GM18520 (cell line): Measurements from ENCODE around the gene APP.

ENCODE experiments used
- ATAC-seq: cut with Tn5 transposase; IDR thresholded peaks from one replicate; pipeline ENCODE4 v1.9.1; 2021; ENCODE audit not compliant: unreplicated experiment

Gene APP

DNA sequence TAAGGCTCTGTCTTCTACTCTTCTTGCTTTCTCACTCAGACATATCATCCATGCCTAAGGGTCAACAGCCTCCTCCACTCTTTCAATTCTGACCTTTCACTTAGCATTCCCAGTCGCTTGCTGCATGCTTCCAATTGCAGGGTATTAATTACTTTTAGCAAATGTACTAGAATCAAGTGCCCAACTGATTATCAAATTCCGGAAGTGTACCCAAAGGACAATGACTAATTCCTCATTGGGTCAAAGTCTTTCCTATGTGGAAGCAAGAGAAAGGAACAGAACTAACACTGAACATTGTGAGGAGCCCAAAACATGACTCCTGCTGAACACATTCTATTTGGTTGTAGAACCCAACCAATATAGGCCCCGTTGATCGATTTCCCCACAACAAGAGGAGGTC is 101.8 kb downstream of the APP start:
- ATAC-seq, result no peak

DNA sequence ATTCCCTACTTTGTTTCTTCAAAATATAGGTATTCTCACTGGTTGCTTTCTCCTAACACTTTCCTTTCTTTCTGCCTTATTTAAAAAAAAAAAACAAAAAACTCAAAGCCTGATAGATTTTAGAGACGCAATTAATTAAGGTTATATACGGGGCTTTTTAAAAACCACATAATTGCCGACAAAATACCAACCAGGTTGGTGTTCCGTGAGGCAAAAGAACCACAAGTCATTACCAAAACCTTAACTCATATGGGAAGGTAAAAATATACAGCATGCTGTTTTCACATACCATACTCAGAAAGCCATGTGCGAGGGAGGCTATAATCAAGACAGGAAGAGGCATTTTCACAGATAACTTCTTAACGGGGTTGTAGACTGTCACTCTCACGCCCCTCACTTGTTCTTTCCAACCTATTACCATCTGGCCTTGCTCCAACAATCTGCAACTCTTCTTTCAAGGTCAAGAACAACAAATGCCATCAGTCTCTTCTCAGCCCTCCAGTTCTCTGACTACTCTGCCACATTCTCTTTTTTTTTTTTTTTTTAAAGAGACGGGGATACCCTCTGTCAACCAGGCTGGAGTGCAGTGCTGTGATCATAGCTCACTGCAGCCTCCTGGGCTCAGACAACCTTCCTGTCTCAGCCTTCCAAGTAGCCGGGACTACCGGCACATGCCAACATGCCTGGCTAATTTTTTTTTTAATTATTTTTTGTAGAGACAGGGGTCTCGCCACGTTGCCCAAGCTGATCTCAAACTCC is 102.6 kb downstream of the APP start:
- ATAC-seq, result no peak

- ATAC-seq, result no peak
Observed at GRCh38 chr21:26064506-26064905, 106.1 kb downstream of the APP start.

DNA sequence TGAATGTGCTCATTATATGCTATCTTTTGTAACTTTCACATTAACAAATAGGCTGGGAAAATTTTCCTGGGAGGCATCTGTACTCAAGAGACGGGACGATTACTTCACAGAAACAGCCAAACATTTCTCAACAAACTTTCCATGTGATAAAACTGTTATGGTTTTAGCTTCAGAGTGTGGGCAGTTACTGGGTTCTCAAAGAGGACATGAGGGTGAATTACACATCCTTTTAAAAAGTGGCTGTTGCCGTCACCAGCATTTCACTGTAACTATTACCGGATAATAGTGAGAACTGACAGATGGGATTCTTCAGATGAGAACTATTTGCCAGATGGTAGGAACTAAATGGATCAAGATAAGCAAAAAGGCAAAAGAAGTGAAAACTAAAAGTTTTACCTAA is 109.1 kb downstream of the APP start:
- ATAC-seq, result no peak

- no peak for ATAC-seq
Observed at GRCh38 chr21:26060335-26061115, 110.0 kb downstream of the APP start.

DNA sequence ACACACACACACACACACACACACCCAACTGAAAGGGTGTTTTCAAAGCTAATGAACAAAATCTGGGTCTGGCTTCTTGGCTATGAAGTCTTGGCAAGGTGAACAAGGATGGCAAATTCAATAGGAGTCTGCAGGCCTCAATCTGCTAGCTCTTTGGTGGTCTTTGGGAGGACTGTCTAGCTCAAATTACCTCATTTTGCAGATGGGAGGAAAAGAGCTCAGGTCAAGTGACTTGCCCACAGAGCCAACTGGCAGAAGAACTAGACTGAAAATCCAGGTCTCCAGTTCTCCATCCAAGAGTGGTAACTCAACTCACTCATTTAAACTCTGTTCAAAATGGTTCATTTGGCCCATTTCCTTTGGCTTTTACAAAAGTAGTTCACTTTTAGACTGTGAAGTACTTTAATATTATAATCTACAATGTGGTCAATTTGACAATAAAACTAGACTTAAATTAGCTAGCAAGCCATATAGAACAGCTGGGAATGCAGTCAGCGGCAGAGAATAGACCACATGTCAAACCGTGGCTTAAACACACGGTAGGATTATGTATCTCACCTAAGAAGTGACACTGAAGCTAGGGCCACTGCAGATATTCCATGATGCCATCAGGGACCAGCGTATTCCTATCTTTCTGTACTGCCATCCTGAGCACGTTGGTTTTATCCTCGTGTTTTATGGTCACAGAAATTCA is 112.9 kb downstream of the APP start:
- no peak for ATAC-seq

- no peak for ATAC-seq
Observed at GRCh38 chr21:26055841-26056264, 114.7 kb downstream of the APP start.

- ATAC-seq, result no peak
Observed at GRCh38 chr21:26055010-26055409, 115.6 kb downstream of the APP start.

- ATAC-seq, result no peak
Observed at GRCh38 chr21:26052057-26052456, 118.5 kb downstream of the APP start.

- ATAC-seq, result no peak
Observed at GRCh38 chr21:26050857-26051256, 119.7 kb downstream of the APP start.

- ATAC-seq, result no peak
Observed at GRCh38 chr21:26049803-26050202, 120.8 kb downstream of the APP start.

- ATAC-seq, result no peak
Observed at GRCh38 chr21:26047279-26047967, 123.1 kb downstream of the APP start.

- ATAC-seq, result no peak
Observed at GRCh38 chr21:26043891-26044290, 126.7 kb downstream of the APP start.

GRCh38 chr21:26042181-26042876 is 128.2 kb downstream of the APP start:
- no peak for ATAC-seq

DNA sequence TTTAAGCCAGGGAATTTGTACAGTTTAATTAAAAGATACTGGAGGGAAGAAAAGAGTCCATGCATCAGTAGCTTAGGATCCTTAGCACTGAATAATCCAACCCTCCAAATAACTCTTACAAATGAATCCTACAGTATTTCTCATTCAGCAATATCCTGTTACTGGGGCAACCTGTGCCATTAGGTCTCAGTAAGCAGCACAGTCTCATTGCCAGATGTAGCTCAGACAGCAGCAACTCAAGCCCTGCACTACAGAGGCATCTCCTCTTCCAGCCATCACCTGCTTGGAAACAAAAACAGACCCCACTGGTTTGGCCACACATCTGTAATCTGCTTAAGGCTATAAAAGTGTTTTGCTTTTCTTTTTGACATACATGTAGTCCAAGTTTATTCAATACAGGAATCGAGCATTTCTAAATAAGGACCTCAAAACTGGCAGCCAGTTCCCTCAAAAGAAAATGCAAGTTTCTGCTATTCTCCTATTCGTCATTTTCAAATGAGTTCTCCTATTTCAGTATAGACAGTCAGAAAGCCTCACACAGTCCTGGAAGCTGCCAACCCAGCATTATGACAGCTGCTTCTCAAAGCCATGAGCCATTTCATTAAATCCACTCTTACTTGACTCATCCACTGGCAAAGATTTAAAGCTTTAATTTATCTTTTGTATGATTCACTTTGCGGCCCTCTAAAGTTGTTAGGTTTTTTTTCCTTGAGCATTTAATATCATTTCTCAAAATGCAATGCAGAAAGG is 129.0 kb downstream of the APP start:
- no peak for ATAC-seq

DNA sequence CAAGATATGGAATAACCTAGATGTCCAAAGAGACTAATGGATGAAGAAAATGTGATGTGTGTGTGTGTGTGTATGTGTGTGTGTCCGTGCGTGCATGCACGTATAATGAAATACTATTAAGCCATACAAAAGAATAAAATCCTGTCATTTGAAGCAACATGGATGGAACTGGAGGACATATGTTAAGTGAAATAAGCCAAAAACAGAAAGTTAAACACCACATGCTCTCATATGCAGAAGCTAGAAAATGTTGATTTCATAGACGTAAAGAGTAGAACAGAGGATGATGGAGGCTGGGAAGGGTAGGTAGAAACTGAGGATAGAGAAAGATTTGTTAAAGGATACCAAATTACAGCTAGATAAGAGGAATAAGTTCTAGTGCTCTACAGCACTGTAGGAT is 133.7 kb downstream of the APP start:
- ATAC-seq, result no peak

DNA sequence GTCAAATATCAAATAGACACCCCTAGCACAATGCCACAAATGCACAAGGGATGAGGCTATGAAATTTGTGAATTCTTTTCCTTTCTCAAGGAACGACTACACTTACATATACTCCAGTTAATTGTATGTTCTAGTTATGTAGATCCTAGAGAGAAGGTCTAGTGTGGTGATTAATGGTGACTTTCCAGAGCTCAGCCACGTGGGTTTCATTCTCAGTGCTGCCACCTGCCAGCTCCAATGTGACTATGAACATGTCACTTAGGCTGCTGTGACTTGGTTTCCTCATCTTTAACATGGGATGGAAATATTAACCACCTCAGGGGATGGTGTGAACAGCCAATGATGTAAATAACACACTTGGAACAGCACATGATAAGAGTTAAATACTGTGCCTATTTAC is 138.3 kb downstream of the APP start:
- ATAC-seq, result no peak

DNA sequence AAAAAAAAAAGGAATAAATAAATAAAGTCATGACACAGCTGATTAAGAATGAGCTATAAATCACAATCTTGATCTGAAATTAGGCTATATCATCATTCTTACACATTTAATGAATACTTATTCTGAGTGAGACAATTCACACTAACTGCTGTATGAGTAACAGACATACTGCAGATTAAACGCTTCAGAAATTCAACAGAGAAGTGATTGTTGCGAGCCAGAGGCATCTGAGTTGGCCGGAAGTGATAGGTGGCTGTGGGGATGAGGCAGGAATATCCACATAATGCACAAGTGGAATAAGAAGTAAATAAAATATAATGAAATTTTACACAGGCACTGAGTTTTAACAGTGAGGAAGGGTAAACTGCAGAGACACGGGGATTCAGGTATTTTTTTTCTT is 142.4 kb downstream of the APP start:
- ATAC-seq, result no peak

DNA sequence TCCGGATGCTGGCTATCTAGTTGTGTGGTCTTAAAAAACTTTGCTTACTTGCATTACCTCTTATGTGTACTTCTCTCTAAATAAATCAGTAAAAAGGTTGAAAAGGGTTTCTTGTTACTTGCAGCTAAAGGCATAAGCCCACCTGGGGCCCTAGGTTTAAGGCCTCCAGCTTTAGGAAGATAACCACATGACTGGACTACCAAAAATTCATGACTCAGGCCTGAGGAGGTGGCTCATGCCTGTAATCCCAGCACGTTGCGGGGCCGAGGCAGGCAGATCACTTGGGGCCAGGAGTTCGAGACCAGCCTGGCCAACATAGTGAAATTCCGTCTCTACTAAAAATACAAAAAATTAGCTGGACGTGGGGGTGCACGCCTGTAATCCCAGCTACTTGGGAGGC is 142.9 kb downstream of the APP start:
- no peak for ATAC-seq
